Subcutaneous adipose tissue (tissue), 4 donors: ENCODE measurements around the gene HSPA9. TPM values are rescaled to one million over a fixed set of nuclear protein-coding genes. Genes with fewer than 3 reads are reported as not detected.

Experiments used
- small RNA-seq: library from RNA; depleted of rRNA; stranded (forward); fragments of <200 nt; gene quantifications from one replicate; pipeline ENCODE3, GENCODE V24; 2016
- total RNA-seq, 4 donors: library from RNA; depleted of rRNA; stranded (reverse); fragments of >200 nt; gene quantifications; one replicate each; pipeline ENCODE4 v1.1.0, GENCODE V29; 2016
- TF ChIP-seq, protein P1 (sequence below): fragments of 450-650 bp; IDR thresholded peaks from one replicate; pipeline ENCODE4 v1.5.1; 2016; ENCODE audit warnings: low read depth, mild to moderate bottlenecking, control low read depth, antibody characterized with exemption, moderate library complexity

HSPA9 gene
- total RNA-seq, 4 donors from 2014 or later: 170 to 197 (median 185) TPM

DNA sequence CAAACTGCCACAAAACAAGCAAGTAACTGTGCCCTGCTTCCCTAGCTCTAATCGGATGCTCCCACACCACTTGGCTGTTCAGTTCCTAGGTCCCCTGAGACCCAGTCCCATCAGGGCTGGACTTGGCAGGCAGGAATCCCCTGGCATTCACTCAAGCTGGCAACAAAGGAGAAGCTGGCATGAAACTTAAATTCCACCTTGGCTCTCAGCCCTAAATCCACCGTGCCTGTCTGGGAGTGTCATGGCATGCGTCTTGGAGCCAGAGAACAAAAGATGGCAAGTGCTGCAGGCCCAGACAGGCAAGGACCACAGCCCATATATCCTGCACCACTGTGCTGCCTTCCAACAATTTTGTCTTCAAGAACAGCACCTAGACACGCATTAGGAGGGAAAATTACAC is 70.4 kb downstream of the HSPA9 start:
- TF ChIP-seq, protein P1, sequence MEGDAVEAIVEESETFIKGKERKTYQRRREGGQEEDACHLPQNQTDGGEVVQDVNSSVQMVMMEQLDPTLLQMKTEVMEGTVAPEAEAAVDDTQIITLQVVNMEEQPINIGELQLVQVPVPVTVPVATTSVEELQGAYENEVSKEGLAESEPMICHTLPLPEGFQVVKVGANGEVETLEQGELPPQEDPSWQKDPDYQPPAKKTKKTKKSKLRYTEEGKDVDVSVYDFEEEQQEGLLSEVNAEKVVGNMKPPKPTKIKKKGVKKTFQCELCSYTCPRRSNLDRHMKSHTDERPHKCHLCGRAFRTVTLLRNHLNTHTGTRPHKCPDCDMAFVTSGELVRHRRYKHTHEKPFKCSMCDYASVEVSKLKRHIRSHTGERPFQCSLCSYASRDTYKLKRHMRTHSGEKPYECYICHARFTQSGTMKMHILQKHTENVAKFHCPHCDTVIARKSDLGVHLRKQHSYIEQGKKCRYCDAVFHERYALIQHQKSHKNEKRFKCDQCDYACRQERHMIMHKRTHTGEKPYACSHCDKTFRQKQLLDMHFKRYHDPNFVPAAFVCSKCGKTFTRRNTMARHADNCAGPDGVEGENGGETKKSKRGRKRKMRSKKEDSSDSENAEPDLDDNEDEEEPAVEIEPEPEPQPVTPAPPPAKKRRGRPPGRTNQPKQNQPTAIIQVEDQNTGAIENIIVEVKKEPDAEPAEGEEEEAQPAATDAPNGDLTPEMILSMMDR: no peak

Small RNAs within 50 kb of the gene (small RNA-seq; reads per million reads assigned to genes)
- 56.2 reads per million, percentile 96 among the genes with 10 or more reads in this experiment for gene RF00154
- not detected for gene RF01210
- gene SNORD63: 1,539 reads per million, percentile 99 among the genes with 10 or more reads in this experiment

Other genes starting within 250 kb of the HSPA9 start
- under 1 TPM in 2 of 4 donors, not detected in 2; 0.85 to 0.88 TPM for gene CDC25C, start 243.6 kb downstream of the HSPA9 start, total RNA-seq
- gene FAM53C, start 237.1 kb downstream of the HSPA9 start, total RNA-seq: 10 to 100 TPM; 17.9 to 21.4 (median 18.5) TPM
- 10 to 100 TPM; 58.8 to 67.4 (median 62.8) TPM for gene KDM3B, start 222.7 kb downstream of the HSPA9 start, total RNA-seq
- gene REEP2, start 136.3 kb downstream of the HSPA9 start, total RNA-seq: 1 to 10 TPM in 3 of 4 donors, under 1 TPM in 1; 0.98 to 5.9 (median 4.7) TPM
- gene EGR1, start 109.9 kb downstream of the HSPA9 start, total RNA-seq: 10 to 100 TPM in 2 of 4 donors, 1 to 10 TPM in 2; 2.6 to 21.5 (median 10.4) TPM
- 100 to 1,000 TPM in 3 of 4 donors, 10 to 100 TPM in 1; 93.2 to 147 (median 104) TPM for gene ETF1, start 32.2 kb downstream of the HSPA9 start, total RNA-seq
- gene CTNNA1, start 178.0 kb upstream of the HSPA9 start, total RNA-seq: 100 to 1,000 TPM; 239 to 305 (median 277) TPM